Activated CD8-positive, alpha-beta memory T cell treated with anti-CD3 and anti-CD28 coated beads, Interleukin-2, amount 50 U/mL, for 24 hours (primary cell): ENCODE measurements around the gene TMEM258.

Experiments used
- DNase-seq: peaks from one replicate; pipeline ENCODE4 v3.0.0-alpha.2; 2020; ENCODE audit errors: extremely low read depth

The TMEM258 gene

GRCh38 chr11:61760946-61761345, 31.5 kb downstream of the TMEM258 start:
- no peak for DNase-seq

- no peak for DNase-seq
Measured at GRCh38 chr11:61757213-61757862, 35.1 kb downstream of the TMEM258 start.

GRCh38 chr11:61756452-61757212, 35.8 kb downstream of the TMEM258 start:
- DNase-seq, result no peak

- DNase-seq, result no peak
Measured at GRCh38 chr11:61756147-61756451, 36.3 kb downstream of the TMEM258 start.

- DNase-seq, result no peak
Measured at GRCh38 chr11:61754534-61755482, 37.6 kb downstream of the TMEM258 start.

- no peak for DNase-seq
Measured at GRCh38 chr11:61753672-61754071, 38.7 kb downstream of the TMEM258 start.

GRCh38 chr11:61752925-61753521, 39.4 kb downstream of the TMEM258 start:
- no peak for DNase-seq

GRCh38 chr11:61752117-61752924, 40.1 kb downstream of the TMEM258 start, which contains the start of gene MYRF:
MYRF (plus strand) TSS chr11:61752636; CDS start chr11:61752745, 109 bp downstream.
- no peak for DNase-seq

- DNase-seq, result no peak
Measured at GRCh38 chr11:61751384-61751783, 41.0 kb downstream of the TMEM258 start.

GRCh38 chr11:61750631-61751273, 41.6 kb downstream of the TMEM258 start:
- no peak for DNase-seq

- no peak for DNase-seq
Measured at GRCh38 chr11:61749591-61750217, 42.7 kb downstream of the TMEM258 start.

GRCh38 chr11:61747967-61748285, 44.5 kb downstream of the TMEM258 start:
- no peak for DNase-seq

- DNase-seq, result no peak
Measured at GRCh38 chr11:61747192-61747966, 45.0 kb downstream of the TMEM258 start.

- DNase-seq, result no peak
Measured at GRCh38 chr11:61746442-61747191, 45.8 kb downstream of the TMEM258 start.

GRCh38 chr11:61745781-61746441, 46.5 kb downstream of the TMEM258 start:
- DNase-seq, result no peak

GRCh38 chr11:61744609-61745156, 47.7 kb downstream of the TMEM258 start:
- DNase-seq, result no peak

GRCh38 chr11:61744181-61744580, 48.2 kb downstream of the TMEM258 start:
- no peak for DNase-seq
